ENCODE data around the gene GRID1. TPM values are rescaled to one million over a fixed set of nuclear protein-coding genes. Genes with fewer than 3 reads are reported as not detected.

Gene GRID1
- total and polyA plus RNA-seq, 10 of the 15 experiments (the other 5 are each of a cell fraction or from before 2014, with no cell fraction given) = 0.04 to 0.62 (median 0.08) TPM; not detected in 5

- no peak for TF ChIP-seq E2F4 (IDR thresholded peaks at IDR 0.05; ENCODE audit: low read depth, low read length)
Observed at GRCh38 chr10:85851934-85852333, 514.7 kb downstream of the GRID1 start (continued).

DNA sequence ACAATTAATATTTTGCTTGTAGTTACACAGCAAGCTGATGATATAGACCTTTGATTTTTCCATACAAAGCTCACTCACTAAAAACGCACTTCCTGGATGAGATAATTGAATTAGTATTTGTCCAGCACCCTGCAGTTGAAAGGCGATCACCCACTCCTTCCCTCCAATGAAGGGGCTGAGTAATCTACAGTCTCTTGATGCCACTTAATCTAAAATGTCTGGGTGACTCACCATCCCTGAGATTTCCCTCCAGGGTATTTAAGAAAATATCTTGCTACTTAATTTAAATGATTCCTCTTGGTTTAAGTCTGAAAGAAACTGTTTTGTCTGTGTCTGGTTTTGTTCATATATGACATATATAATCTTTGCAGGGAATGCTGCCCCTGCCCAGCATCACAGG lies 515.3 kb downstream of the GRID1 start:
- Histone ChIP-seq H3K4me2 (ENCODE audit: control insufficient read depth, insufficient read depth) (no peak overlapping the region), H3K9me3 (replicated peaks; ENCODE audit: control insufficient read depth, insufficient read depth, low read length) (no peaks in the 10 kb centered on the region), H3K9ac (ENCODE audit: control insufficient read depth, insufficient read depth, low read length) (no peak overlapping the region), H3K79me2 (ENCODE audit: control insufficient read depth, insufficient read depth, low read length) (no peaks in the 10 kb centered on the region), H2AFZ (ENCODE audit: control insufficient read depth, low read depth, low read length) (no peak overlapping the region), H3K4me1 (ENCODE audit: control insufficient read depth, insufficient read depth, low read length) (no peaks in the 10 kb centered on the region), H4K20me1 (ENCODE audit: control insufficient read depth, insufficient read depth) (no peaks in the 10 kb centered on the region), H3K4me3 (no peak overlapping the region), H3K36me3 (ENCODE audit: control insufficient read depth in 2 of 2, insufficient read depth in 2 of 2, low read length in 1 of 2) (no peaks in the 10 kb centered on the region), H3K27ac (ENCODE audit: control insufficient read depth, insufficient read depth) (no peak overlapping the region), H3K27me3 (replicated peaks in 1 of 2; ENCODE audit: control insufficient read depth in 2 of 2, insufficient read depth in 2 of 2, low read length in 1 of 2) (peaks cover 2 to 3% of the 10 kb centered on the region in 2 experiments; a peak in 3 of 4 replicates)
- DNase-seq (ENCODE audit: low read depth, low spot score) (no peak), ATAC-seq (no peak), FAIRE-seq (no peak)
- no peak for TF ChIP-seq ZNF207 (IDR thresholded peaks at IDR 0.05; ENCODE audit: borderline replicate concordance)
- no peak for TF ChIP-seq KDM1A (IDR thresholded peaks at IDR 0.05; ENCODE audit: borderline replicate concordance)
- no peak for TF ChIP-seq SKIL (IDR thresholded peaks at IDR 0.05; ENCODE audit: low read depth, poor library complexity, severe bottlenecking)
- TF ChIP-seq TAF1 (IDR thresholded peaks at IDR 0.05; ENCODE audit: borderline replicate concordance, low read depth, low read length) = no peak
- no peak for TF ChIP-seq TCF7 (IDR thresholded peaks at IDR 0.05; ENCODE audit: borderline replicate concordance)
- TF ChIP-seq CEBPB (IDR thresholded peaks at IDR 0.05; ENCODE audit: borderline replicate concordance in 1 of 2, low read depth in 2 of 2, low read length in 2 of 2) = no peak
- no peak for TF ChIP-seq JUNB (IDR thresholded peaks at IDR 0.05)
- no peak for TF ChIP-seq RFX5 (IDR thresholded peaks at IDR 0.05; ENCODE audit: low read depth, low read length)
- no peak for TF ChIP-seq CHD2 (IDR thresholded peaks at IDR 0.05; ENCODE audit: borderline replicate concordance, low read depth, low read length)
- no peak for TF ChIP-seq SREBF1 (IDR thresholded peaks at IDR 0.05; ENCODE audit: low read length)
- POLR2A ChIA-PET = no interaction called here
- in situ Hi-C loops (cut with MboI) (no loop called here), intact Hi-C loops (cut with micrococcal nuclease; ENCODE audit: unreplicated experiment) (no loop called here)
- SMC1A ChIA-PET (ENCODE audit: uncharacterized antibody, unreplicated experiment) = no interaction called here
- no TSS peak for BruUV-seq (replicated peaks)
- RAD21 ChIA-PET (ENCODE audit: unreplicated experiment) = no interaction called here
- 7% methylated on average over 2 of the region's 2 CpGs for WGBS (ENCODE audit: insufficient coverage, insufficient replicate concordance, low lambda C conversion rate, missing lambda C conversion rate)
- CTCF ChIA-PET = interaction anchor here (0.6 to 1.5 kb wide), 2 partner anchors 288 to 645 kb away, joined by 3 to 4 read pairs; no protein-coding TSS in a partner anchor
